Measurements from ENCODE around the gene SMPX.
A peak's percentile ranks its signal among the peaks of the same experiment; 100 is the strongest.
"Not testable (repeated sequence)": the region's sequence is repeated elsewhere in the genome, so short reads cannot be mapped to it uniquely, and the experiment has no call there.

SMPX gene

GRCh38 chrX:21757960-21758359 is at the start of gene SMPX:
Gene SMPX (minus strand): TSS chrX:21758116. CDS start chrX:21754290, 3,826 bp downstream.
- no peak for DNase-seq

GRCh38 chrX:21806691-21807090 is 48.8 kb upstream of the SMPX start:
- no peak for DNase-seq

DNA sequence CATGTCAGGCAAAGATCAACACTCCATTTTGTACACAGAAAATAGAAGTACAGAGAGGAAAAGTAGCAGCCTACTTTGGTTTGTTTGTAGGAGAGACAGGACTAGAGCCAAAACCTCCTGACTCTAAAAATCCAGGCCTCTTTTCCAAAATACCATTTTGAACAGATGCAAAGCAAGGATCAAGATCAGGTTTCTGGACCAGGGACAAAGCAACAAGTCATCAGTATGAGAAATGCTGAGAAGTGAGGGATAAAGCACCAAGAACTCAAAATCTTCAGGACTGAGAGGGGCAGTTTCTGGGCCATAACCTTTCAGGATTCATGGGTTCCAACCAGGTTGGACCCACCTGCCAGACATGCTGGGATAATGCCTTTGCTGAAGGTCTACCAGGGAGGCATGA is 44.9 kb upstream of the SMPX start:
- no peak for DNase-seq

- DNase-seq: no peak
Measured at GRCh38 chrX:21802054-21802670, 44.2 kb upstream of the SMPX start.

GRCh38 chrX:21800344-21800770 is 42.4 kb upstream of the SMPX start:
- no peak for DNase-seq

DNA sequence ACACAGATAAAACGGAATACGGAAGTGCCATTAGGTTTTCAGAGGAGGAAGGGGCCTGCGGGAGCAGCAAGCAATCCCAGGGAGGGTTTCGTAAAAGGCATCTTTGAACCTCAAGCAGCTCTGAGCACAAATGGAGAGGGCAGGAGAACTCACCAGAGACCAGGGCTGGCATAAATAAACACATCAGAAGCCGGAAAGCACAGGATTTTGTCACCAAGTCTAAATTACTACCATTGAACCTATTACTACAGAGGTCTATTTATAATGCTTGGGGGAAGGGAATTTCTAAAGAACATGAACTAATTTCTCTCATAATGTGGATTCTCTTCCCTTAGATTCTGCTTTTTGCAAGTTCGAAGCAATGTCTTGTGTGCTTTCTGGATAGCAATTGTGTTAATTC is 41.9 kb upstream of the SMPX start:
- DNase-seq: no peak

DNA sequence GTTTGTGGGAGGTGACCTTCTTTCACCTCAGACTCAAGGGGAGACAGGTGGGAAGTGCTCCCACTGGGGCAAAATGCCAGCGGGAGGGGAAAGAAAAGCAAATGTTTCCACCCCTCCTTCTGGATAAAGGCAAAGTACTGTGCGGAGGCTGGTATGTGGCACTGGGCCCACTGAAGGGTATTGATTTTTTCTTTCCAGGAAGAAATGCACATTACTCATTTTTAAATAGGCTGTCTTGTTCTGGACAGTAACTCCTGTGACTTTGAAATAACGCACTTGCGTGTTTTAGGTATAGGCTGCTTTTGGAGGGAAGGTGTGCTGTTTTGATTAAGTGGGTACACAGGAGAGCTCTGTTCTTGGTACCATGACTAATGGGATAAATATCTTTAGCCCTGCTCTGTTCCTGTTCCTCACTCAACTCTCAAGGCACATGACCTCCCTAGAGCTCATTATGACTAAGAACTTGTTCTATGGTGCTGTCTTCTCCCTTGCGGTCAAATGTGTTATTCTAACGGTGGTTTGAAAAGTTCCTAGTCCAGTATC is 40.8 kb upstream of the SMPX start:
- no peak for DNase-seq

- DNase-seq: no peak
Measured at GRCh38 chrX:21781976-21782375, 24.1 kb upstream of the SMPX start.

DNA sequence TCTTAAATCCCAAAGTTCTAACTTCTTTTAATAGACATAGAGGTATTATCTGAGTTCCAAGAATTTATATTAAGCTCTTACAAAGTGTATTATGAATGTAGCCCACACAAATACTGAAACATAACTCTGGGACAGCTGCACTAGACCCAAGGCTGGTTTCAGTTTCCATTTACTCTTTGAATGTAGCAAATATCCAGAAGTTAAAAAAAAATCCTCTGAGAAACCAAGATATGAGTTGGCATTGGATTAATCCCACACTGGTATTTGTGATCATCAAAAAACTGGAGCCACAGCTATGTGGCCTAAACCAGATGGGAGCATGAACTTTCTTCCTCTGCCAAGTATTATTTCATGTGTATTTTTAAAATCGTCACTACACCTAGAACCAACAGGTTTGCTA is 23.6 kb upstream of the SMPX start:
- no peak for DNase-seq

- DNase-seq: no peak
Measured at GRCh38 chrX:21779095-21779494, 21.2 kb upstream of the SMPX start.

GRCh38 chrX:21778236-21778635 is 20.3 kb upstream of the SMPX start:
- no peak for DNase-seq

DNA sequence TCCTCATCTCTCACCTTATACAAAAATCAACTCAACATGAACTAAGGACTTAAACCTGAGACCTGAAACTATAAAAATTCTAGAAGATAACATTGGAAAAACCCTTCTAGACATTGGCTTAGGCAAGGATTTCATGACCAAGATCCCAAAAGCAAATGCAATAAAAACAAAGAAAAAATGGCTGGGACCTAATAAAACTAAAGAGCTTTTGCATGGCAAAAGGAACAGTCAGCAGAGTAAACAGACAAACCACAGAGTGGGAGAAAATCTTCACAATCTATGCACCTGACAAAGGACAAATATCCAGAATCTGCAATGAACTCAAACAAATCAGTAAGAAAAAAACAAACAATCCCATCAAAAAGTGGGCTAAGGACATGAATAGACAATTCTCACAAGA is 17.2 kb upstream of the SMPX start:
- not testable (repeated sequence) for DNase-seq

DNA sequence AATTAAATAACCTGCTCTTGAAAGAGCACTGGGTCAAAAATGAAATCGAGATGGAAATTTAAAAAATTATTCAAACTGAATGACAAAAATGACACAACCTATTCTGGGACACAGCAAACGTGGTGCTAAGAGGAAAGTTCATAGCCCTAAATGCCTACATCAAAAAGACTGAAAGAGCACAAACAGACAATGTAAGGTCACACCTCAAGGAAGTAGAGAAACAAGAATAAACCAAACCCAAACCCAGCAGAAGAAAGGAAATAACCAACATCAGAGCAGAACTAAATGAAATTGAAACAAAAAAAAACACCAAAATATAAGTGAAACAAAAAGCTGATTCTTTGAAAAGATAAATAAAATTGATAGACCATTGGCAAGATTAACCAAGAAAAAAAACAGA is 15.1 kb upstream of the SMPX start:
- DNase-seq: not testable (repeated sequence)

DNA sequence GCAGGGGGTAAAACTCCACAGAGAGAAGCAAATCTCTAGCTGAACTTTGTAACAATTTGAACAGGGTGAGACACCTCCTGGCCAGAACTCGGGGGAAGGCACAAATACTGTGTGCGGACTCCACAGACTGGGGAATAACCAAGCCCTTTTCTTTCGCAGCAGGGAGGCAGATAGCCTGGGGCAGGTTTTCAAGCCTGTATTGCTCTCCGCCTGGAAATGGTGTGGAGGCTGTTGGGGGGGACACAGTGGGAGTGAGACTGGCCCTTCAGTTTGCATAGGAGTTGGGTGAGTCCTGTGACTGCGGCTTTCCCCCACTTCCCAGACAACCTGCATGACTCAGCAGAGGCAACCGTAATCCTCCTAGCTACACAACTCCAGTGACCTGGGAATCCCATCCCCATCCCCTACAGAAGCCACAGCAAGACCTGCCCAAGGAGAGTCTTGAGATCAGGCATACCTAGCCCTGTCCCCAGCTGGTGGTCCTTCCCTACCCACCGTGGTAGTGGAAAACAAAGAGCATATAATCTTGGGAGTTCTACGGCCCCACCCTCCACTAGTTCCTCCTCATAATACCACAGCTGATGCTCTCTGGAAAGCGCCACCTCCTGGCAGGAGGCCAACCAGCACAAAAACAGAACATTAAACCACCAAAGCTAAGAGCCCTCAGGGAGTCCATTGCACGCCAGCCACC is 12.9 kb upstream of the SMPX start:
- DNase-seq: no peak

DNA sequence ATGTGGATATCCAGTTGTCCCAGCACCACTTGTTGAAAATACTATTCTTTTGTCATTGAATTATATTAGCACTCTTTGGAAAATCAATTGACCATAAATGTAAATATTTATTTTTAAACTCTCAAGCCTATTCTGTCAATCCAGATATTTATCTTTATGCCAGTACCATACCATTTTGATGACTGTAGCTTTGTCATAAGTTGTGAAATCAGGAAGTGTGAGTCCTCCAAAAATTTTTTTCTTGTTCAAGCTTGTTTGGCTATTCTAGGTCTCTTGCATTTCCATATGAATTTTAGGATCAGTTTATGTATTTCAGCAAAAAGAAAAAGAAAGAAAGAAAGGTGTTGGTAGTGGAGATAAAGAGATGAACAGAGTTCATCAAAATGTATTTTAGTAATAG is 8.2 kb upstream of the SMPX start:
- DNase-seq: no peak

DNA sequence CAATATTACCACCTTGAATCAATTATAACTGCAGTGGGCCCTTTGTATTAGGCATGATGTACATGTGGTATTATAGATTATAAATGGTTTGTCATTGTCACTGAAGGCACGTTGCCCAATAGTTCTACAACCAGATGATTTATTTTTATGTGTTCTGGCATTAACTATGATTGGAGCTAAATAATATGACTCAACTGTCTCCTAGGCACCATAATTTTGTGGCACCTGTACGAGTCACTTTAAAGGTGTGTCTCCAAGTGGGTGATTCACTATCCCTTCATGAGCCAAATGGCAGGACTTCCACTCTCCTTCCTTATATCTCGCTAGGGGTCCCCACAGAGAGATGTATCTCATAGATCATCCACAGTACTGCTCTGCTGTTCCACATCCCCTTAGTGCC is 6.1 kb upstream of the SMPX start:
- no peak for DNase-seq

- DNase-seq: no peak
Measured at GRCh38 chrX:21758488-21758887, 572 bp upstream of the SMPX start.

GRCh38 chrX:21756785-21757529 is 959 bp downstream of the SMPX start:
- no peak for DNase-seq

DNA sequence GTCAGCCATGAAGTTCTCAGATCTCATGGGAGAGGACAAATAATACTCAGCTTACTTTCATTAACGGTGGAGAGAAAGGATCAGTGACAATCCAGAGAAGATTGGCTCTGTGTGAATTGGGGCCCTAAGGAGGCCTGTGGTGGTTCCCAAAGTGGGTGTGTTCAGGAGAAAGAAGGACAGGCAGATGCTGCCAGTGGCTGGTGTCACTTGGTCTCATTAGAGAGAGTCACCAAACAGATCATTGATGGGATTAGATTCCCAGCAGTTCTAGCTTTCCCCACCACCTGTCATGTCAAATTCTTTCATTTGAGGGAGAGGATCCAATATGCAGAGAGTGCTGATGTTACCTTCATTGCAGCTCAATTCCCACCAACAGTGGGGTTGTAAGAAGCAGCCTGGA is 8.0 kb downstream of the SMPX start:
- no peak for DNase-seq

GRCh38 chrX:21748235-21748634 is 9.7 kb downstream of the SMPX start:
- no peak for DNase-seq

- no peak for DNase-seq
Measured at GRCh38 chrX:21747558-21747957, 10.4 kb downstream of the SMPX start.

GRCh38 chrX:21745756-21746155 is 12.2 kb downstream of the SMPX start:
- peak; percentile 18 for DNase-seq

- DNase-seq: no peak
Measured at GRCh38 chrX:21744721-21745120, 13.2 kb downstream of the SMPX start.

GRCh38 chrX:21744060-21744459 is 13.9 kb downstream of the SMPX start:
- no peak for DNase-seq
